Stimulated activated naive CD8-positive, alpha-beta T cell treated with anti-CD3 and anti-CD28 coated beads, Interleukin-15, amount 100 ng/mL, for 72 hours (primary cell): ENCODE results near the gene TMCC1.
"Not testable (repeated sequence)": the region's sequence is repeated elsewhere in the genome, so short reads cannot be mapped to it uniquely, and the experiment has no call there.

ENCODE experiments used
- ATAC-seq: fragments of 150-1000 bp; cut with Tn5 transposase; 2 replicates; pipeline ENCODE4 v1.10.0; 2021; ENCODE audit warnings: mild to moderate bottlenecking, moderate library complexity
- DNase-seq, 2 donors: peaks; one replicate each; pipeline ENCODE4 v3.0.0; 2021 to 2022
- H3K27ac Mint-ChIP-seq, 2 donors: one replicate each; pipeline ENCODE4 v1.8.0; 2022; ENCODE audit warnings: mild to moderate bottlenecking in 2 of 2, mixed read lengths in 2 of 2, moderate library complexity in 2 of 2
- H3K27me3 Mint-ChIP-seq: one replicate; pipeline ENCODE4 v1.8.0; 2022; ENCODE audit warnings: mixed read lengths
- H3K4me1 Mint-ChIP-seq: one replicate; pipeline ENCODE4 v1.8.0; 2022; ENCODE audit warnings: mild to moderate bottlenecking, mixed read lengths
- H3K4me3 Mint-ChIP-seq, 2 donors: one replicate each; pipeline ENCODE4 v1.8.0; 2022; ENCODE audit warnings: mild to moderate bottlenecking in 2 of 2, mixed read lengths in 2 of 2, moderate library complexity in 1 of 2
- H3K9me3 Mint-ChIP-seq, 2 donors: one replicate each; pipeline ENCODE4 v1.8.0; 2022; ENCODE audit warnings: mixed read lengths in 2 of 2

TMCC1 gene

GRCh38 chr3:129656659-129657247 is 236.8 kb downstream of the TMCC1 start:
- DNase-seq = no peak
- Mint-ChIP-seq H3K27me3 (no peaks in the 10 kb centered on the region), H3K4me3 (no peak overlapping the region), H3K27ac (no peak overlapping the region), H3K9me3 (no peaks in the 10 kb centered on the region), H3K4me1 (peaks cover 13% of the 10 kb centered on the region)
- ATAC-seq = no peak

GRCh38 chr3:129655291-129655700 is 238.2 kb downstream of the TMCC1 start:
- Mint-ChIP-seq H3K4me3 (no peak overlapping the region), H3K27ac (no peak overlapping the region), H3K4me1 (peaks cover 13% of the 10 kb centered on the region), H3K27me3 (no peaks in the 10 kb centered on the region), H3K9me3 (no peaks in the 10 kb centered on the region)
- DNase-seq = no peak
- no peak for ATAC-seq

- ATAC-seq (no peak), DNase-seq (no peak)
Observed at GRCh38 chr3:129654131-129654530, 239.4 kb downstream of the TMCC1 start.

GRCh38 chr3:129653019-129653418 is 240.5 kb downstream of the TMCC1 start:
- H3K27ac Mint-ChIP-seq = no peak overlapping the region
- H3K27me3 Mint-ChIP-seq = no peaks in the 10 kb centered on the region
- no peaks in the 10 kb centered on the region for H3K9me3 Mint-ChIP-seq
- DNase-seq = no peak
- ATAC-seq = no peak
- H3K4me1 Mint-ChIP-seq = peaks cover 8% of the 10 kb centered on the region
- no peak overlapping the region for H3K4me3 Mint-ChIP-seq

More at GRCh38 chr3:129654131-129654530, 239.4 kb downstream of the TMCC1 start:
- Mint-ChIP-seq H3K9me3 (no peaks in the 10 kb centered on the region), H3K27me3 (no peaks in the 10 kb centered on the region), H3K27ac (no peak overlapping the region), H3K4me1 (peaks cover 13% of the 10 kb centered on the region), H3K4me3 (no peak overlapping the region)

- H3K27ac Mint-ChIP-seq = no peak overlapping the region
- ATAC-seq = no peak
Observed at GRCh38 chr3:129651435-129652202, 241.9 kb downstream of the TMCC1 start.

GRCh38 chr3:129650256-129650872 is 243.1 kb downstream of the TMCC1 start:
- H3K4me1 Mint-ChIP-seq = no peaks in the 10 kb centered on the region
- H3K27ac Mint-ChIP-seq = no peak overlapping the region
- H3K27me3 Mint-ChIP-seq = no peaks in the 10 kb centered on the region
- no peak overlapping the region for H3K4me3 Mint-ChIP-seq
- ATAC-seq (peak; percentile 54), DNase-seq (peak; percentile 41 to 56)
- H3K9me3 Mint-ChIP-seq = no peaks in the 10 kb centered on the region

More at GRCh38 chr3:129651435-129652202, 241.9 kb downstream of the TMCC1 start:
- no peak for DNase-seq
- H3K4me3 Mint-ChIP-seq = no peak overlapping the region
- H3K4me1 Mint-ChIP-seq = no peaks in the 10 kb centered on the region
- H3K9me3 Mint-ChIP-seq = no peaks in the 10 kb centered on the region
- H3K27me3 Mint-ChIP-seq = no peaks in the 10 kb centered on the region

- ATAC-seq (no peak), DNase-seq (no peak)
- Mint-ChIP-seq H3K27me3 (no peaks in the 10 kb centered on the region), H3K9me3 (no peaks in the 10 kb centered on the region), H3K4me3 (no peak overlapping the region), H3K4me1 (no peaks in the 10 kb centered on the region), H3K27ac (no peak overlapping the region)
Observed at GRCh38 chr3:129648391-129648790, 245.1 kb downstream of the TMCC1 start.

GRCh38 chr3:129645286-129645685 is 248.2 kb downstream of the TMCC1 start:
- Mint-ChIP-seq H3K9me3 (no peaks in the 10 kb centered on the region), H3K4me1 (no peaks in the 10 kb centered on the region), H3K4me3 (no peak overlapping the region), H3K27ac (no peak overlapping the region), H3K27me3 (no peaks in the 10 kb centered on the region)
- ATAC-seq = no peak
- DNase-seq = no peak

GRCh38 chr3:129644836-129645235 is 248.7 kb downstream of the TMCC1 start:
- no peaks in the 10 kb centered on the region for H3K9me3 Mint-ChIP-seq
- H3K27me3 Mint-ChIP-seq = no peaks in the 10 kb centered on the region
- no peak overlapping the region for H3K27ac Mint-ChIP-seq
- no peaks in the 10 kb centered on the region for H3K4me1 Mint-ChIP-seq
- no peak overlapping the region for H3K4me3 Mint-ChIP-seq
- ATAC-seq = no peak
- DNase-seq = no peak

- not testable (repeated sequence) for H3K9me3 Mint-ChIP-seq, DNase-seq, H3K4me1 Mint-ChIP-seq, ATAC-seq, H3K27ac Mint-ChIP-seq, H3K27me3 Mint-ChIP-seq, H3K4me3 Mint-ChIP-seq
Observed at GRCh38 chr3:129641567-129642260, 251.8 kb downstream of the TMCC1 start.

- not testable (repeated sequence) for H3K27me3 Mint-ChIP-seq, H3K4me3 Mint-ChIP-seq, H3K4me1 Mint-ChIP-seq, DNase-seq, ATAC-seq, H3K27ac Mint-ChIP-seq, H3K9me3 Mint-ChIP-seq
Observed at GRCh38 chr3:129640985-129641384, 252.5 kb downstream of the TMCC1 start.

GRCh38 chr3:129638481-129638880 is 255.0 kb downstream of the TMCC1 start:
- H3K4me3 Mint-ChIP-seq = no peak overlapping the region
- ATAC-seq (no peak), DNase-seq (no peak)
- no peaks in the 10 kb centered on the region for H3K4me1 Mint-ChIP-seq
- H3K27ac Mint-ChIP-seq = no peak overlapping the region
- H3K27me3 Mint-ChIP-seq = no peaks in the 10 kb centered on the region
- no peaks in the 10 kb centered on the region for H3K9me3 Mint-ChIP-seq

GRCh38 chr3:129636082-129636481 is 257.4 kb downstream of the TMCC1 start:
- Mint-ChIP-seq H3K27ac (no peak overlapping the region), H3K27me3 (no peaks in the 10 kb centered on the region), H3K4me1 (no peaks in the 10 kb centered on the region), H3K4me3 (no peak overlapping the region), H3K9me3 (no peaks in the 10 kb centered on the region)
- ATAC-seq (no peak), DNase-seq (no peak)

- no peaks in the 10 kb centered on the region for H3K4me1 Mint-ChIP-seq
- ATAC-seq (no peak), DNase-seq (no peak)
- no peak overlapping the region for H3K27ac Mint-ChIP-seq
- no peak overlapping the region for H3K4me3 Mint-ChIP-seq
- H3K27me3 Mint-ChIP-seq = no peaks in the 10 kb centered on the region
- H3K9me3 Mint-ChIP-seq = no peaks in the 10 kb centered on the region
Observed at GRCh38 chr3:129635656-129636055, 257.9 kb downstream of the TMCC1 start.

GRCh38 chr3:129633751-129634481 is 259.6 kb downstream of the TMCC1 start:
- no peaks in the 10 kb centered on the region for H3K4me1 Mint-ChIP-seq
- no peaks in the 10 kb centered on the region for H3K9me3 Mint-ChIP-seq
- ATAC-seq = no peak
- DNase-seq = no peak
- H3K27me3 Mint-ChIP-seq = no peaks in the 10 kb centered on the region
- no peak overlapping the region for H3K4me3 Mint-ChIP-seq
- no peak overlapping the region for H3K27ac Mint-ChIP-seq
